GM12875 (cell line): ENCODE data around the gene ZNF491.
A peak's percentile ranks its signal among the peaks of the same experiment; 100 is the strongest.

Experiments
- H3K4me3 ChIP-seq: one replicate; pipeline ENCODE4 v1.5.1; 2011; ENCODE audit warnings: low read depth, low read length, control low read depth
- CTCF ChIP-seq: IDR thresholded peaks from 2 replicates; pipeline ENCODE4 v1.5.1; 2011; ENCODE audit warnings: low read depth, mild to moderate bottlenecking, control low read depth, inconsistent platforms, low read length, moderate library complexity, borderline replicate concordance; ENCODE audit not compliant: insufficient read depth

Gene ZNF491

GRCh38 chr19:11798391-11799330 lies at the start of gene ZNF491:
Gene ZNF491 (plus strand): TSS chr19:11798523. CDS start chr19:11805954, 7,431 bp downstream.
- peak within 1 kb of the TSS; percentile 54 for H3K4me3 ChIP-seq
- TF ChIP-seq CTCF, result peak; percentile 37

GRCh38 chr19:11749751-11750150 lies 48.6 kb upstream of the ZNF491 start:
- no peak overlapping the region for H3K4me3 ChIP-seq
- TF ChIP-seq CTCF, result no peak

GRCh38 chr19:11752244-11752736 lies 46.0 kb upstream of the ZNF491 start:
- TF ChIP-seq CTCF, result no peak
- H3K4me3 ChIP-seq, result no peak overlapping the region

GRCh38 chr19:11754663-11755062 lies 43.7 kb upstream of the ZNF491 start:
- H3K4me3 ChIP-seq, result no peak overlapping the region
- no peak for TF ChIP-seq CTCF

GRCh38 chr19:11756965-11757364 lies 41.4 kb upstream of the ZNF491 start:
- no peak overlapping the region for H3K4me3 ChIP-seq
- TF ChIP-seq CTCF, result no peak

- no peak for TF ChIP-seq CTCF
- H3K4me3 ChIP-seq, result no peak overlapping the region
Measured at GRCh38 chr19:11759805-11760204, 38.5 kb upstream of the ZNF491 start.

- TF ChIP-seq CTCF, result no peak
- H3K4me3 ChIP-seq, result no peak overlapping the region
Measured at GRCh38 chr19:11763117-11763516, 35.2 kb upstream of the ZNF491 start.
